Esophagus muscularis mucosa (tissue), 4 donors: ENCODE measurements around the gene SFR1. TPM values are rescaled to one million over a fixed set of nuclear protein-coding genes. Genes with fewer than 3 reads are reported as not detected.

Experiments
- DNase-seq: peaks from one replicate; pipeline ENCODE4 v3.0.0-alpha.2; 2017; ENCODE audit errors: extremely low spot score
- H3K27ac ChIP-seq, 4 donors: fragments of 200-600 bp; sonication (generic); replicated peaks in 1 of 4; 1 replicate in 3 of 4; 2 replicates in 1 of 4; pipeline ENCODE4 v1.5.1; 2016 to 2019; ENCODE audit warnings: mild to moderate bottlenecking in 1 of 4
- H3K27me3 ChIP-seq, 4 donors: fragments of 200-600 bp; sonication (generic); one replicate each; pipeline versions ENCODE4 v1.5.1 to v1.6.0; 2016 to 2019
- H3K36me3 ChIP-seq, 4 donors: fragments of 200-600 bp; sonication (generic); one replicate each; pipeline ENCODE4 v1.5.1; 2016 to 2019
- H3K4me1 ChIP-seq, 4 donors: fragments of 200-600 bp; sonication (generic); one replicate each; pipeline ENCODE4 v1.5.1; 2016 to 2019
- H3K4me3 ChIP-seq, 4 donors: fragments of 200-600 bp; sonication (generic); 1 replicate in 2 of 4; 2 replicates in 2 of 4; pipeline ENCODE4 v1.5.1; 2016 to 2019; ENCODE audit warnings: mild to moderate bottlenecking in 4 of 4, moderate library complexity in 1 of 4
- H3K9me3 ChIP-seq, 4 donors: fragments of 200-600 bp; sonication (generic); 1 replicate in 3 of 4; 2 replicates in 1 of 4; pipeline ENCODE4 v1.5.1; 2016 to 2019
- EP300 ChIP-seq: sonication (generic); formaldehyde crosslinking; IDR thresholded peaks from one replicate; pipeline ENCODE4 v1.6.1; 2017; ENCODE audit warnings: antibody characterized with exemption
- POLR2A ChIP-seq: fragments of 450-650 bp; IDR thresholded peaks from one replicate; pipeline ENCODE4 v1.6.1; 2017; ENCODE audit warnings: antibody characterized with exemption, moderate library complexity, mild to moderate bottlenecking, low read depth
- POLR2AphosphoS5 ChIP-seq, 2 donors: sonication (generic); formaldehyde crosslinking; IDR thresholded peaks; one replicate each; pipeline ENCODE4 v1.6.1; 2017; ENCODE audit warnings: antibody characterized with exemption in 2 of 2
- WGBS: methylation state at CpG from one replicate; pipeline ENCODE4 v1.1.5; 2018; 5-methylcytosine and 5-hydroxymethylcytosine counted together
- intact Hi-C: fragments of 100-400 bp; cut with DNase I; formaldehyde crosslinking; loops from one replicate; pipeline ENCODE4 v1.15.1; 2023
- total RNA-seq, 4 donors: library from RNA; depleted of rRNA; stranded (reverse); fragments of >200 nt; gene quantifications; one replicate each; pipeline versions ENCODE4 v1.1.0 to v1.2.1, GENCODE V29; 2016
- TF ChIP-seq, protein P1 (sequence below), 3 experiments: fragments of 200-600 bp in 2 of 3; fragments of 450-650 bp in 1 of 3; sonication (generic) in 2 of 3; IDR thresholded peaks; one replicate each; pipeline ENCODE4 v1.5.1; 2017 to 2019; ENCODE audit warnings: antibody characterized with exemption in 3 of 3, mild to moderate bottlenecking in 2 of 3, moderate library complexity in 1 of 3

Gene SFR1
- total RNA-seq, 4 donors from 2014 or later, result 4.9 to 9.1 (median 7.8) TPM

DNA sequence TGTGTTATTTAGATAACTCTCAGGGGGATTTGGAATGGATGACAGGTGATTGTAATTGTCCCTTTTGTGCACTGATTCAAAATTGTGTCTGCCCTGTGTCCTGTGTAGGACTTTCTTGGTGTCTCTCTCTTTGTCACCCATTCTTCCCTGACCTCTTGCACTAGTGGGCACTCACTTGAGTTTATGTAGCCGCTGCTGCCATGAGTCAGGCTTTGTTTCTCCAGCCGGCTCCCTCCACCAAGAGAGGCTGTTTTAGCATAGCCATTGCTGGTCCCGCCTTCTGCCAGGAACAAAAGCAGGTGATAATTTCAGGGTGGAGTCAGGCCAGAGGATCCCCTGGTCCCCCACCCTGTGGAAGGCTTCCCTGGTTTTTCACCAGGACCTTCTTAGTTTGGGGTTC is 44.7 kb upstream of the SFR1 start:
- no peak overlapping the region for H3K4me3 ChIP-seq
- H3K36me3 ChIP-seq, result no peaks in the 10 kb centered on the region
- H3K27me3 ChIP-seq, result no peaks in the 10 kb centered on the region
- TF ChIP-seq, protein P1, sequence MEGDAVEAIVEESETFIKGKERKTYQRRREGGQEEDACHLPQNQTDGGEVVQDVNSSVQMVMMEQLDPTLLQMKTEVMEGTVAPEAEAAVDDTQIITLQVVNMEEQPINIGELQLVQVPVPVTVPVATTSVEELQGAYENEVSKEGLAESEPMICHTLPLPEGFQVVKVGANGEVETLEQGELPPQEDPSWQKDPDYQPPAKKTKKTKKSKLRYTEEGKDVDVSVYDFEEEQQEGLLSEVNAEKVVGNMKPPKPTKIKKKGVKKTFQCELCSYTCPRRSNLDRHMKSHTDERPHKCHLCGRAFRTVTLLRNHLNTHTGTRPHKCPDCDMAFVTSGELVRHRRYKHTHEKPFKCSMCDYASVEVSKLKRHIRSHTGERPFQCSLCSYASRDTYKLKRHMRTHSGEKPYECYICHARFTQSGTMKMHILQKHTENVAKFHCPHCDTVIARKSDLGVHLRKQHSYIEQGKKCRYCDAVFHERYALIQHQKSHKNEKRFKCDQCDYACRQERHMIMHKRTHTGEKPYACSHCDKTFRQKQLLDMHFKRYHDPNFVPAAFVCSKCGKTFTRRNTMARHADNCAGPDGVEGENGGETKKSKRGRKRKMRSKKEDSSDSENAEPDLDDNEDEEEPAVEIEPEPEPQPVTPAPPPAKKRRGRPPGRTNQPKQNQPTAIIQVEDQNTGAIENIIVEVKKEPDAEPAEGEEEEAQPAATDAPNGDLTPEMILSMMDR (IDR thresholded peaks at IDR 0.05), result no peak
- TF ChIP-seq EP300, result no peak
- TF ChIP-seq POLR2AphosphoS5 (IDR thresholded peaks at IDR 0.05), result no peak
- no peak for TF ChIP-seq POLR2A
- H3K27ac ChIP-seq, result no peak overlapping the region
- no peaks in the 10 kb centered on the region for H3K9me3 ChIP-seq
- peaks cover 0 to 5% (median 0%) of the 10 kb centered on the region in 4 donors for H3K4me1 ChIP-seq
- intact Hi-C loops, result no loop called here
- WGBS, result 36% methylated on average over 3 of the region's 3 CpGs
- no peak for DNase-seq

DNA sequence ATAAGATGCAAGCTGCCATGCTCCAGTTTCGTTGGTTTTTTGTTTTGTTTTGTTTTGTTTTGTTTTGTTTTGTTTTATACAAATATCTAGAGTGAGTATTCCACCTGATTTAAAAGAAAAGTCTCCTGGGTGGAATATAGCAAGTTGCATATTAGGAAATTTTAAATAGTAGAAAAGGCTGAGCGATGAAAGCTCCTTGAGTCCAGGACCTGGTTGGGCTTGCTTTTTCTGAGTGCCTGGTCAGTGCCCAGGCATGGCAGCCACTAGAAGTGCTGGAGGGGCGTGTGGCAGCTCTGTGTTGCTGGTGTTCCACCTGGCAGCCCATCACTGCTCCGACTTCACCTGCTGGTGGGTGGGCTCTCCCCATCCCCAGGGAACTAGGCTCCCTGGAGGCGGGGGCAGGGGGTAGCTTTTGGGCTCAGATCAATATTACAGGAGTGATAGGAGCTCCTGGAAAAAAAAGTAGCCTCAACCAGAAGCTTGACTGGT is 44.3 kb upstream of the SFR1 start:
- DNase-seq, result no peak
- Histone ChIP-seq H3K9me3 (no peaks in the 10 kb centered on the region), H3K4me3 (no peak overlapping the region), H3K27ac (no peak overlapping the region), H3K4me1 (peaks cover 0 to 5% (median 0%) of the 10 kb centered on the region in 4 donors), H3K36me3 (no peaks in the 10 kb centered on the region), H3K27me3 (no peaks in the 10 kb centered on the region)
- intact Hi-C loops, result no loop called here
- WGBS, result 79% methylated on average over 5 of the region's 5 CpGs
- TF ChIP-seq POLR2A (no peak), POLR2AphosphoS5 (IDR thresholded peaks at IDR 0.05) (no peak), EP300 (no peak)
- TF ChIP-seq, protein P1 (IDR thresholded peaks at IDR 0.05), result no peak

DNA sequence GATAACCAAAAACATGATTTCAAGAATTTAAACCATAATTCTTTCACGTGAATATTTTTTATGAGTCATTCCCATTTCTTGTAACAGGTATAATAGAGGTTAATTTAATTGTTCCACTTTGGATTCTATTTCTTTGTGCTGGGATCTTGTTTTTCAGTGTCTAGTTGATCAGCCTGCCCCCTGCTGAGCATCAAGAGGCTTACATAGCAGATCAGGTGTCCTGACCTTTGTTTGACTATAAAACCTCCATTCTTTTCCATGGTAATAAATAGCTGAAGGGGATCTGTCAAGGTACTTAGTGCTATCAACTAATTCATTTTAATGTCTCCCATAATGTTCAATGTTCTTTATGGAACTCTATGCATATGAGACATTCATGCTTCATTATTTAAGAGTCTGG is 41.2 kb upstream of the SFR1 start:
- intact Hi-C loops, result no loop called here
- H3K36me3 ChIP-seq, result no peaks in the 10 kb centered on the region
- peaks cover 0 to 5% (median 0%) of the 10 kb centered on the region in 4 donors for H3K4me1 ChIP-seq
- DNase-seq, result no peak
- no peaks in the 10 kb centered on the region for H3K27me3 ChIP-seq
- H3K9me3 ChIP-seq, result no peaks in the 10 kb centered on the region
- WGBS, result 74% methylated on average over 1 of the region's 1 CpG
- H3K27ac ChIP-seq, result no peak overlapping the region
- TF ChIP-seq EP300 (no peak), POLR2A (no peak), POLR2AphosphoS5 (IDR thresholded peaks at IDR 0.05) (no peak)
- TF ChIP-seq, protein P1 (IDR thresholded peaks at IDR 0.05), result peak in 1 of 3 experiments; percentile 22
- no peak overlapping the region for H3K4me3 ChIP-seq

DNA sequence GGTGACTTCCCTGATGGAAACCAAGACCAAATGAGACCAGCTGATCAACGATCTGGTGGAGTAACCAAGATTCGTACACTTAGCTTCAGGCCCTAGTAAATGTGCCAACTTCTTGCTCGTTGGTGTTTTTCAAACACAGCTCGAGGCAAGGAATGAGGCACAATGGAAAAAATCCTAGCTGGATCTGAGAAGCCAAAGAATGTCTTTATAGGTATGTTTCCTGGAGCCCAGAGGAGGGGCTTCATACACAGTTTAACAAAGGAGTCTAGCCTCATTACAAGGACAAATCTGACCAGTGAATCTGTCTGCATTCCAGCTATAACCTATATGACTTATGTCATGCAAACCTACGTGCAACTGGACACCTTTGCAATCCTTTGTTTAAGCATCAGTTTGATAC is 40.0 kb upstream of the SFR1 start:
- peaks cover 0 to 5% (median 0%) of the 10 kb centered on the region in 4 donors for H3K4me1 ChIP-seq
- H3K9me3 ChIP-seq, result no peaks in the 10 kb centered on the region
- no peak overlapping the region for H3K27ac ChIP-seq
- no peak for DNase-seq
- no peak for TF ChIP-seq POLR2A
- TF ChIP-seq, protein P1 (IDR thresholded peaks at IDR 0.05), result no peak
- no peak for TF ChIP-seq EP300
- TF ChIP-seq POLR2AphosphoS5 (IDR thresholded peaks at IDR 0.05), result no peak
- no peak overlapping the region for H3K4me3 ChIP-seq
- no peaks in the 10 kb centered on the region for H3K36me3 ChIP-seq
- intact Hi-C loops, result no loop called here
- WGBS, result 53% methylated on average over 5 of the region's 5 CpGs
- no peaks in the 10 kb centered on the region for H3K27me3 ChIP-seq

DNA sequence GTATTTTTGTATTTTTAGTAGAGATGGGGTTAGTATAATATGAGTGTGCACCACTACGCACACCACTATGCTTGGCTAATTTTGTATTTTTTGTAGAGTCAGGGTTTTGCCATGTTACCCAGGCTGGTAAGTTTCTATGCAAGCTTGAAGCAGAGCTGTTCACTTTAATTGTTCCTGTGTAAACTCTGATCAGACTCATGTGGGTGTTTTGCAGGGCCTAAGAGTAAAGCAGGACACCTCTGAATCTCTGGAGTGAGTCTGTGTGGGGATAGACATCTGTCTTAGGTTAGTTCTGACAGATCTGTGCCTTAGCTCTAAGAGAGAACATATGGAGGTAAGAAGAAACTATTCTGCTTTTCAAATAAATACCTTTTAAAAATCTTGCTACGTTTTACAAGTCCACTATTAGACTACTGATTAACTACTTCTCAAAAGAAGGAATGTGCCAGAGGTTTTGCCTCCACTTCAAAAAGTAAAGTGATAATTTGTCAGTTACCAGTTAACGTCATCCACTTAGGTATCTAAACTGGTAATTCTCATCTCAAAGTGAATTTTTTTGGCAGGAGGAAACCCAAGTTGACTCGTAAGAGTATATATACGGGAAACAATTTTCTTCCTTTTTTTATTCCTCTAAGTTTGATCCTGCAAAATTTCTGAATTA is 37.4 kb upstream of the SFR1 start:
- intact Hi-C loops, result no loop called here
- WGBS, result 71% methylated on average over 5 of the region's 5 CpGs
- no peaks in the 10 kb centered on the region for H3K36me3 ChIP-seq
- no peaks in the 10 kb centered on the region for H3K9me3 ChIP-seq
- TF ChIP-seq POLR2AphosphoS5 (IDR thresholded peaks at IDR 0.05) (no peak), POLR2A (no peak), EP300 (no peak)
- TF ChIP-seq, protein P1 (IDR thresholded peaks at IDR 0.05), result no peak
- no peaks in the 10 kb centered on the region for H3K4me1 ChIP-seq
- DNase-seq, result peak; percentile 45
- no peak overlapping the region for H3K4me3 ChIP-seq
- no peaks in the 10 kb centered on the region for H3K27me3 ChIP-seq
- H3K27ac ChIP-seq, result no peak overlapping the region
